NOMO-1 (cell line): ENCODE results near the gene CPED1.
"Not testable (repeated sequence)": the region's sequence is repeated elsewhere in the genome, so short reads cannot be mapped to it uniquely, and the experiment has no call there.

Source experiments
- DNase-seq, 2 experiments: peaks; one replicate each; lab custom pipeline; 2025; ENCODE audit not compliant: unreplicated experiment in 2 of 2; lab: John Stamatoyannopoulos, UW

CPED1 gene

GRCh38 chr7:121167971-121168370 is 179.5 kb downstream of the CPED1 start:
- no peak for DNase-seq

- DNase-seq = no peak
Measured at GRCh38 chr7:121169469-121169868, 181.0 kb downstream of the CPED1 start.

DNA sequence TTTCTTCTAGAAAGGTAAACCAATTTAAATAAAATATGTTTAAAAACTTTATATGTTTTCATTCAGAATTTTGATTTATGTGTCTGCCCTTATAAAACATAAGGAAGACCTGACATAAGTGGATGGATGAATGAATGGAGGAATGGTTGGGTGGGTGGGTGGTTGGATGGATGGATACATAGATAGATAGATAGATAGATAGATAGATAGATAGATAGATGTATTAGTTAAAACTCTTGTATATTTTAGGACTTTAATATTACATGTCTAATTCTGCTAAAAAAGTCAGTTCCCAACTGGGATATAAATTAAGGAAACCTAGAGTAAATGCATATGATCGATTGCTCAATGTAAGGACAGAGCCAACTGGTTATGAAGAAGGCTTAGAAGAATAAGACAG is 184.0 kb downstream of the CPED1 start:
- DNase-seq = no peak

DNA sequence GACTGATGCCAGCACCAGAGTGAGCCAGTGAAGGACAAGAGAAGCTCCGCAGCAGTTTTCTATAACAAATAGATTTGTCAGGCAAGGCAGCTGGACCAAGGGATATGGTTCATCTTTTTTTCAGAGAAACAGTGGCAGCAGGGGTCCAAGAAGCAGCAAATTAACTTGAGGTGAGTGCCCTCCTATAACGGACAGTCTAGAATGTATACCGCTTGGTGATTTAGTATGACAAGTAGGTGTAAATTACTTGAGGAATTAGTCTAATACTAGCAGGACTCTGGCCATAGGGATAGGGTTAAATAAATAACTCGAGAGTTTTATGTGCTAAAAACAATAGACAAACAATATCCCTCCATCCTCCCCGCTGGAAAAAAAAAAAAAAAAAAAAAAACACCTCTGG is 187.3 kb downstream of the CPED1 start:
- DNase-seq = no peak

DNA sequence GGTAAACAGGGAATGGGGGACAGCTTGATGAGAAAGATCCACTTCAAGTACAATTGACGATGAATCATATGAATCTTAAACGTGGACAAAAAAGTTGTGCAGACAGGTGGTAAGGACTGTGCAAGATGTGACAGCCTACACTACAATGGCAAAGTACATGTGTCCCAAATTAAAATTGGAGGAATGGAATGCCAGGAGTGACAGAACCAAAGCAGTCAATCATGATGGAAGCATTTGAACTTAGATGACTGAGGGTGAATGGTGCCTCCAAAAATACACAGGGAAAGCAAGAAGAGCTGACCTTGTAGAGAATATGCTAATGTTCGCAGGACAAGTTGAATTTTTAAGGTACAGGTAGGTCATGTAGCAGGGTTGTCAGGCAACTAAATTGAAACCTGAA is 189.9 kb downstream of the CPED1 start:
- DNase-seq = no peak

GRCh38 chr7:121178869-121179497 is 190.5 kb downstream of the CPED1 start:
- no peak for DNase-seq

DNA sequence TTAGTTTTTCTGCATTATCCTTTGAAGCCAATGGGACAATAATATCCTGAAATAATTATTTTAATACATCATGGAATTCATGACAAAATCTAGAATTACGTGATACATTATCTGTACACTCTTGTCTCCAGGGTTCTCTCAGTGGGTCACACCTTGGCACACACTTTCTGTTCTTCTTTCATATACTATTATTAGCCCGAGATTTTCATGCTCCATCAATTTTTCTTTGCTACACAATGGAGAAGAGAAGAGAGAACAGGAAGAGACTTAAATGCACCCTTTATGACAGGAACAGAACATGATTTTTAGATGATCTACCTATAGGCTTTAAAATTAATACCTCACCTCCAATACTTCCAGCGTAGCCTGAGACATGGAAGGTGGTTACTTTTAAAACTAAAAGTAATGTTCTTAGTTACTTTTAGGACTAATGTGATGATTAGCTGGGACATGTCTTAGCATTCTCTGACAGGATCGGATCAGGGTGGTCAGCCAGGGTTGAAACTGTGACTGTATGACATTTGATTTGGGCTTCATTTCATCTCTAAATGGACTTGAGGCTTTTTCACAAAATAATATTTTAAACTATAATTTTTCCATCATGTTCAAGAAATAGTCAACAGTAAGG is 192.0 kb downstream of the CPED1 start:
- no peak for DNase-seq

GRCh38 chr7:121181357-121181756 is 192.8 kb downstream of the CPED1 start:
- DNase-seq = no peak

GRCh38 chr7:121182281-121182680 is 193.8 kb downstream of the CPED1 start:
- no peak for DNase-seq

GRCh38 chr7:121182902-121183301 is 194.4 kb downstream of the CPED1 start:
- DNase-seq = no peak

DNA sequence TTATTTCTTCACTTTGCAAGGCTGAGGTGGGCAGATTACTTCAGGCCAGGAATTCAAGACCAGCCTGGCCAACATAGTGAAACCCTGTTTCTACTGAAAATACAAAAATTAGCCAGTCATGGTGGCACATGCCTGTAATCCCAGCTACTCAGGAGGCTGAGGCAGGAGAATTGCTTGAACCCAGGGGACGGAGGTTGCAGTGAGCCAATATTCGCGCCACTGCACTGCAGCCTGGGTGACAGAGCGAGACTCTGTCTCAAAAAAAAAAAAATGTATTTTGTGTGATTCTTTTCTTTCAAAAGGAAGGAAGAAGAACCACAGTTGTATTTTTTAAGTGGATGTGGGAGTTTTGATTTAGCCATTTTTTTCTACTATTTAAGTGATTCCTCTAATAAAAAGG is 195.4 kb downstream of the CPED1 start:
- DNase-seq = not testable (repeated sequence)

- DNase-seq = no peak
Measured at GRCh38 chr7:121186746-121187145, 198.2 kb downstream of the CPED1 start.

GRCh38 chr7:121187222-121187621 is 198.7 kb downstream of the CPED1 start:
- DNase-seq = no peak

GRCh38 chr7:121187676-121188075 is 199.2 kb downstream of the CPED1 start:
- peak in 1 of 2 experiments; percentile 0 for DNase-seq

DNA sequence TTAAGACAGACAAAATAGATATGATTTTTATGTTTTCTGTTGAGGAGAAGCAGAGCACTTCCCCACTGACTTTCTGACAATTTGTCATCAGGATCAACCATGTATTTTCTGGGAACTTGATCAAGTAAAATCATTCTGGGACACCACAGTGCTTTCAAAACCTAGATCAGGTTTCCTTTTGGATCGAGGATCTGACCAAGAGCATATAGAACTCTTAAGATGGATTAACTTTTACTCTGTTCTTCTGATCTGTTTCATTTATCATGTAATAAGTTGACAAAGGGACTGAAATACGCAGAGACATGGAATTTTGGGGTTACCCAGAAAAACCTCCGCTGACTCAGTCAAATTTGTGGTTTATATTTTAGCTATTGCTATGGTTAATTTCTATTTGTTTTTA is 204.3 kb downstream of the CPED1 start:
- DNase-seq = no peak

GRCh38 chr7:121195010-121195409 is 206.5 kb downstream of the CPED1 start:
- DNase-seq = no peak

GRCh38 chr7:121195874-121196273 is 207.4 kb downstream of the CPED1 start:
- no peak for DNase-seq

DNA sequence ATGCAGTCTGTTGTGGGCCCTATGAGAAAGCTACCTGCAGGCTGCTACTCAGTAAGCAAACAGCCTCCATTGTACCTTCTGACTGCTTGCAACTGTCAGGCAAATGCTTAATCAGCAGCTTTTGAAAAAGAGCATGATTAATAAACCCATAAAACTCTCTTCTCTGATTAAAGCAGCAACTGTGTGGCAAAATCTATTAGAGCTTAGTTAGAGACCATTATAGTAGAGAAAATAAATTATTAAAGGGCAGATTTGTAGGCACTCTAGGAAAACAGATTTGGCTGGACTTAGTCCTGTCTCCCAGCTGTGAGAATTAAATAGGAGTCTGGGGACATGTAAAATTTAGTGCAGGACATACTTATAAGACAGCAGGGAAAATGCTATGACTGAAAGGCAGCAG is 207.8 kb downstream of the CPED1 start:
- no peak for DNase-seq

DNA sequence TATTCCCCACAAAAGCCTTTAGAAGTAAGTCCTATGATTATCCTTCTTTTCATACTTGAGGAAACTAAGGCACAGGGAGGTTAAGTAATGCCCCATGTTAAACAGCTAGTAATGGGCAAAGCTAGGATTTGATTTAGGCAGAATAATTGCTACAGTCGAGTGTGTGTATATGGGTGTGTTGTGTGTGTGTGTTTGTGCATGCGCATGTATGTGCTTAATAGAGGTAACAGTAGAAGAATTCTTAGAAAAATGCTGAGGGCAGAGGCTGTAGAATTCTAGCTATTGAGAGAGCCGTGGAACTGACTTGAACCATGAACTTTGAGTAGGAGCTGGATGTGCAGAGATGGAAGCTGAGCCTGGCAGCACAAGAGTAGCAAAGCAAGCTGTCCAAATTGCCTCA is 208.9 kb downstream of the CPED1 start:
- DNase-seq = no peak

DNA sequence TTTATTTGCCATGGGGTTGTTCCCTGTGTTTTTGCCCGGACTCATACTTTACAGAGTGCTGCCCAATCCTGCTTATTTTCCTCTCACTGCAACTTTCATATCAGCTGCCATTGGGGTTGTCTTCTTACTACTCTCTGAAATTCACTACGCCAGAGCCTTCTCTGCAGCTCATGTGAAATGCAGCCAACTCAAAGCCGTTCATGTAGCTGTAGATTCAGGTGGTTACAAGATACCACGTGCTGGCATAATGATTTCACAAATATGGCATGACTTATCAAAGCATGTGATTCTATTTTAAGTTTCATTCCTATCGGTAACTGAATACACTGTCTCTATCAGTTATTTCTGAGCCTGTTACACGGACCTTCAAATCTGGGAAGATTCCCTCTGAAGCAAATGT is 210.0 kb downstream of the CPED1 start:
- DNase-seq = no peak

DNA sequence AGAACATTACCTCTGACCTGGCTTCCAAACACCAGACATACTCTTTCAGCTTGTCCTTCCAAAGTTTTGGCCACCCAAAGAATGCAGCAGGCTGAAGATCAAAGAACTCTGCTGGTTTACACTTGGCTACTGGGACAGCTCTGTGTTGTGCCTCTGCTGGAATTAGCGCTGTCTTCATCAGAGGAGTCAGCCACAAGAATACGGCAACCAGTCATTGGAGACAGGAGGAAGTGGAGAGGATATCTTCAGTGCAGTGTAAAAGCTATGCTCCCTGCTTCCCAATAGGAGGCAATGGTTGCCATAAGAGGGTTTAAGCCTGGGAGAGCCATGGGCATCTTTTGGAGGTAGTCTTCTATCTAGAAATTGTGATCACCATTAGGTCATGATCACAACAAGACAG is 213.6 kb downstream of the CPED1 start:
- no peak for DNase-seq

DNA sequence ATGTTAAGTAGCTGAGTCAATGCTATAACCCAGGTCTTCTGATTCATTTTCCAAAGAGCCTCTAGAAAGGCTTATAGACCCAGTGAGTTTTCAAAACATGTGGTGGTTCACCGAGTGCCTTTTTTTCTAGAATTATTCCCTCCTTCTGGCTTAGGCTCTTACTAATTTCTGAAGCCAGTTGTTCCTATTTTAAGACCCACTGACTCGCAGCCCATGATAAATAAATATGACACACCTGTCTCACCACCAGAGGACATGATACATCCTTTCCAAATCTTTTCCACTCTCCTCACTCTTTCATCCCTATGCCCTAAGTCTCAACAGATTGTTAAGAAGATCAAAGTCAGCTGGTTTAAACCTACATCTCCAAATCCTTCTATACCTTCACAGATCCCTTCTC is 214.3 kb downstream of the CPED1 start:
- no peak for DNase-seq

DNA sequence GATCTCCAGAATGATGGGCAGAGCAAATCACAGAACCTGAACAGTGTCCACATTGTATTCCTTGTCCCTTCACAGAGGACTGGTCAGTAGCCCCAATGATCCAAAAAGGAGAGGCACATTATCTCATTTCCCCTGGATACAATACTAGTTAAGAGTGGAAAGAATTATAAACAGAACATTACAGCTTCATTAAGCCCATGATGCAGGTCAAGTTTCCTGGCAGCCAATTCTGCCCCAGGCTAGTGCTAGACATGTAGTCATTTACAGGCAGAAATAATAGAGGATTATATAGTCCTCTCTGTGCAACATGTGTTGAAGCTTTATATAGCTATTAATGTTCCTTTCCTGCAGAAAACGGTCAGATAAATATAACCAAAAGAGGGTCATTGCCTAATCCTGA is 216.0 kb downstream of the CPED1 start:
- no peak for DNase-seq
